Liver (tissue), 9 donors: ENCODE measurements around the gene PHC1. TPM values are rescaled to one million over a fixed set of nuclear protein-coding genes. Genes with fewer than 3 reads are reported as not detected.

Experiments used
- DNase-seq: peaks from one replicate; pipeline ENCODE4 v3.0.0-alpha.2; 2017; ENCODE audit warnings: low spot score
- H3K27ac ChIP-seq, 2 donors: one replicate each; pipeline ENCODE4 v1.7.0; 2013; ENCODE audit warnings: inconsistent platforms in 2 of 2, low read length in 2 of 2, control low read depth in 1 of 2, low read depth in 1 of 2, mild to moderate bottlenecking in 1 of 2
- H3K27me3 ChIP-seq, 4 donors: one replicate each; pipeline versions ENCODE4 v1.6.1 to v1.7.0; 2013; ENCODE audit warnings: low read length in 3 of 4, inconsistent platforms in 1 of 4, mild to moderate bottlenecking in 1 of 4, moderate library complexity in 1 of 4; ENCODE audit not compliant: control insufficient read depth in 4 of 4, insufficient read depth in 4 of 4
- H3K36me3 ChIP-seq, 4 donors: one replicate each; pipeline versions ENCODE4 v1.6.1 to v1.7.0; 2013; ENCODE audit warnings: low read length in 3 of 4, mild to moderate bottlenecking in 3 of 4, low read depth in 1 of 4, moderate library complexity in 1 of 4; ENCODE audit not compliant: control insufficient read depth in 4 of 4, insufficient read depth in 3 of 4
- H3K4me1 ChIP-seq, 4 donors: one replicate each; pipeline versions ENCODE4 v1.6.1 to v1.7.0; 2013; ENCODE audit warnings: low read length in 3 of 4, mild to moderate bottlenecking in 3 of 4, moderate library complexity in 1 of 4; ENCODE audit not compliant: control insufficient read depth in 4 of 4, insufficient read depth in 4 of 4
- H3K4me3 ChIP-seq, 3 donors: one replicate each; pipeline versions ENCODE4 v1.6.1 to v1.7.0; 2013; ENCODE audit warnings: low read length in 3 of 3, control low read depth in 1 of 3, low read depth in 1 of 3, mild to moderate bottlenecking in 1 of 3
- H3K9ac ChIP-seq, 2 donors: one replicate each; pipeline ENCODE4 v1.7.0; 2013; ENCODE audit warnings: low read length in 2 of 2, mild to moderate bottlenecking in 2 of 2, moderate library complexity in 2 of 2, control low read depth in 1 of 2, low read depth in 1 of 2
- H3K9me3 ChIP-seq, 4 donors: one replicate each; pipeline versions ENCODE4 v1.6.1 to v1.7.0; 2013; ENCODE audit warnings: low read length in 3 of 4; ENCODE audit not compliant: control insufficient read depth in 4 of 4
- EGR1 ChIP-seq, 2 donors: IDR thresholded peaks; 2 replicates each; pipeline ENCODE4 v1.6.1; 2016 to 2018; ENCODE audit warnings: antibody characterized with exemption in 2 of 2, low read depth in 2 of 2
- FOXA1 ChIP-seq: IDR thresholded peaks from 2 replicates; pipeline ENCODE4 v1.6.1; 2016; ENCODE audit warnings: antibody characterized with exemption
- FOXA2 ChIP-seq: IDR thresholded peaks from 2 replicates; pipeline ENCODE4 v1.6.1; 2016; ENCODE audit warnings: antibody characterized with exemption
- GABPA ChIP-seq, 2 donors: IDR thresholded peaks in 1 of 2; conservative IDR thresholded peaks in 1 of 2; 2 replicates each; pipeline ENCODE4 v1.6.1; 2016; ENCODE audit warnings: antibody characterized with exemption in 2 of 2, mild to moderate bottlenecking in 1 of 2, moderate library complexity in 1 of 2
- HNF4A ChIP-seq, 2 donors: conservative IDR thresholded peaks; 2 replicates each; pipeline ENCODE4 v1.6.1; 2016; ENCODE audit warnings: antibody characterized with exemption in 2 of 2, mild to moderate bottlenecking in 2 of 2
- HNF4G ChIP-seq: IDR thresholded peaks from 2 replicates; pipeline ENCODE4 v1.6.1; 2016; ENCODE audit warnings: antibody characterized with exemption
- JUND ChIP-seq, 2 donors: IDR thresholded peaks; 2 replicates each; pipeline ENCODE4 v1.6.1; 2016; ENCODE audit warnings: antibody characterized with exemption in 2 of 2
- NR2F2 ChIP-seq: IDR thresholded peaks from 2 replicates; pipeline ENCODE4 v1.6.1; 2016; ENCODE audit warnings: antibody characterized with exemption
- RAD21 ChIP-seq, 2 donors: IDR thresholded peaks; 2 replicates each; pipeline ENCODE4 v1.6.1; 2016; ENCODE audit warnings: antibody characterized with exemption in 2 of 2, mild to moderate bottlenecking in 2 of 2
- RXRA ChIP-seq, 2 donors: IDR thresholded peaks; 2 replicates each; pipeline ENCODE4 v1.6.1; 2017 to 2018; ENCODE audit warnings: antibody characterized with exemption in 2 of 2, mild to moderate bottlenecking in 1 of 2
- SP1 ChIP-seq: IDR thresholded peaks from 2 replicates; pipeline ENCODE4 v1.6.1; 2018; ENCODE audit warnings: antibody characterized with exemption, mild to moderate bottlenecking
- TAF1 ChIP-seq: conservative IDR thresholded peaks from 2 replicates; pipeline ENCODE4 v1.6.1; 2016; ENCODE audit warnings: antibody characterized with exemption, mild to moderate bottlenecking
- YY1 ChIP-seq: IDR thresholded peaks from 2 replicates; pipeline ENCODE4 v1.6.1; 2016; ENCODE audit warnings: antibody characterized with exemption, mild to moderate bottlenecking
- WGBS: extraction: QIAGEN DNeasy Blood & Tissue Kit; methylation state at CpG from one replicate; pipeline ENCODE4 v1.1.7; 2013; 5-methylcytosine and 5-hydroxymethylcytosine counted together
- polyA plus RNA-seq, 2 donors: library from polyadenylated mRNA; stranded (reverse) in 1 of 2; unstranded in 1 of 2; fragments of 200-250 nt in 1 of 2; fragments of >200 nt in 1 of 2; fragmentation: Nextera tagmentation in 1 of 2; extraction: Ambion mirVana in 1 of 2; gene quantifications; one replicate each; pipeline versions ENCODE4 v1.2.1 to v1.2.3, GENCODE V29; 2013 to 2015
- total RNA-seq, 2 donors: library from RNA; depleted of rRNA; stranded (reverse); fragments of >200 nt; gene quantifications; one replicate each; pipeline ENCODE4 v1.2.3, GENCODE V29; 2014
- TF ChIP-seq, protein P1 (sequence below): IDR thresholded peaks from 2 replicates; pipeline ENCODE4 v1.6.1; 2016; ENCODE audit warnings: antibody characterized with exemption
- TF ChIP-seq, protein P2 (sequence below): fragments of 150-350 bp; IDR thresholded peaks from 2 replicates; pipeline ENCODE4 v1.5.1; 2017; ENCODE audit warnings: improper control_type of control experiment, low read depth, low read length; ENCODE audit not compliant: missing input control
- TF ChIP-seq, protein P3 (sequence below): IDR thresholded peaks from 2 replicates; pipeline ENCODE4 v1.6.1; 2016; ENCODE audit warnings: antibody characterized with exemption
- TF ChIP-seq, protein P4 (sequence below): IDR thresholded peaks from 2 replicates; pipeline ENCODE4 v1.6.1; 2016; ENCODE audit warnings: antibody characterized with exemption, mild to moderate bottlenecking
- TF ChIP-seq, protein P5 (sequence below): IDR thresholded peaks from 2 replicates; pipeline ENCODE4 v1.6.1; 2016; ENCODE audit warnings: antibody characterized with exemption
- donor health status: healthy.
- donor health status: healthy.
- donor health status: healthy.
- donor health status: healthy.
- donor health status: healthy.

PHC1 gene
- total and polyA plus RNA-seq, 4 donors, result 2.4 to 7.6 (median 3.9) TPM

DNA sequence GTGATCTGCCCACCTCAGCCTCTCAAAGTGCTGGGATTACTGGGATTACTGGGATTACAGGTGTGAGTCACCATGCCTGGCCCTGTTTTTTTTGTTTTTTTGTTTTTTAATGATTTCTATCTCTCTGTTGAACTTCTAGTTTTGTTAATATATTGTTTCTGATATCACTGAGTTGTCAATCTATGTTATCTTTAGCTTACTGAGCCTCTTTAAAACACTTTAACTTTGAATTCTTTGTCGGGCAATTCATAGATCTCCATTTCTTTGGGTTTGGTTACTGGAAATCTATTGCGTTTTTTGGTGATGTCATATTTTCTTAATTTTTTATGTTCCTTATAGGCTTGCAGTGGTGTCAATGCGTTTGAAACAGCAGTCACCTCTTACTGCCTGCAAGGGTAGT, 65.8 kb downstream of the PHC1 start:
- Histone ChIP-seq H3K9ac (no peak overlapping the region), H3K9me3 (peaks cover 0 to 4% (median under 1%) of the 10 kb centered on the region in 4 donors), H3K27me3 (no peaks in the 10 kb centered on the region), H3K4me3 (no peak overlapping the region), H3K36me3 (no peaks in the 10 kb centered on the region), H3K27ac (no peak overlapping the region), H3K4me1 (no peaks in the 10 kb centered on the region)
- TF ChIP-seq SP1 (no peak), HNF4A (conservative IDR thresholded peaks at IDR 0.05) (no peak), NR2F2 (no peak), HNF4G (no peak), EGR1 (IDR thresholded peaks at IDR 0.05; ENCODE audit: low read depth in 2 of 2) (no peak), FOXA2 (no peak), RXRA (IDR thresholded peaks at IDR 0.05) (no peak), JUND (IDR thresholded peaks at IDR 0.05) (no peak), FOXA1 (no peak), GABPA (IDR thresholded peaks at IDR 0.05 in 1 of 2, conservative IDR thresholded peaks at IDR 0.05 in 1 of 2) (no peak), TAF1 (no peak), RAD21 (IDR thresholded peaks at IDR 0.05) (no peak)
- TF ChIP-seq, protein P1, sequence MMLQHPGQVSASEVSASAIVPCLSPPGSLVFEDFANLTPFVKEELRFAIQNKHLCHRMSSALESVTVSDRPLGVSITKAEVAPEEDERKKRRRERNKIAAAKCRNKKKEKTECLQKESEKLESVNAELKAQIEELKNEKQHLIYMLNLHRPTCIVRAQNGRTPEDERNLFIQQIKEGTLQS, result no peak
- TF ChIP-seq, protein P2, sequence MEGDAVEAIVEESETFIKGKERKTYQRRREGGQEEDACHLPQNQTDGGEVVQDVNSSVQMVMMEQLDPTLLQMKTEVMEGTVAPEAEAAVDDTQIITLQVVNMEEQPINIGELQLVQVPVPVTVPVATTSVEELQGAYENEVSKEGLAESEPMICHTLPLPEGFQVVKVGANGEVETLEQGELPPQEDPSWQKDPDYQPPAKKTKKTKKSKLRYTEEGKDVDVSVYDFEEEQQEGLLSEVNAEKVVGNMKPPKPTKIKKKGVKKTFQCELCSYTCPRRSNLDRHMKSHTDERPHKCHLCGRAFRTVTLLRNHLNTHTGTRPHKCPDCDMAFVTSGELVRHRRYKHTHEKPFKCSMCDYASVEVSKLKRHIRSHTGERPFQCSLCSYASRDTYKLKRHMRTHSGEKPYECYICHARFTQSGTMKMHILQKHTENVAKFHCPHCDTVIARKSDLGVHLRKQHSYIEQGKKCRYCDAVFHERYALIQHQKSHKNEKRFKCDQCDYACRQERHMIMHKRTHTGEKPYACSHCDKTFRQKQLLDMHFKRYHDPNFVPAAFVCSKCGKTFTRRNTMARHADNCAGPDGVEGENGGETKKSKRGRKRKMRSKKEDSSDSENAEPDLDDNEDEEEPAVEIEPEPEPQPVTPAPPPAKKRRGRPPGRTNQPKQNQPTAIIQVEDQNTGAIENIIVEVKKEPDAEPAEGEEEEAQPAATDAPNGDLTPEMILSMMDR, result no peak
- TF ChIP-seq, protein P3, sequence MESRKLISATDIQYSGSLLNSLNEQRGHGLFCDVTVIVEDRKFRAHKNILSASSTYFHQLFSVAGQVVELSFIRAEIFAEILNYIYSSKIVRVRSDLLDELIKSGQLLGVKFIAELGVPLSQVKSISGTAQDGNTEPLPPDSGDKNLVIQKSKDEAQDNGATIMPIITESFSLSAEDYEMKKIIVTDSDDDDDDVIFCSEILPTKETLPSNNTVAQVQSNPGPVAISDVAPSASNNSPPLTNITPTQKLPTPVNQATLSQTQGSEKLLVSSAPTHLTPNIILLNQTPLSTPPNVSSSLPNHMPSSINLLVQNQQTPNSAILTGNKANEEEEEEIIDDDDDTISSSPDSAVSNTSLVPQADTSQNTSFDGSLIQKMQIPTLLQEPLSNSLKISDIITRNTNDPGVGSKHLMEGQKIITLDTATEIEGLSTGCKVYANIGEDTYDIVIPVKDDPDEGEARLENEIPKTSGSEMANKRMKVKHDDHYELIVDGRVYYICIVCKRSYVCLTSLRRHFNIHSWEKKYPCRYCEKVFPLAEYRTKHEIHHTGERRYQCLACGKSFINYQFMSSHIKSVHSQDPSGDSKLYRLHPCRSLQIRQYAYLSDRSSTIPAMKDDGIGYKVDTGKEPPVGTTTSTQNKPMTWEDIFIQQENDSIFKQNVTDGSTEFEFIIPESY, result no peak
- TF ChIP-seq, protein P4, sequence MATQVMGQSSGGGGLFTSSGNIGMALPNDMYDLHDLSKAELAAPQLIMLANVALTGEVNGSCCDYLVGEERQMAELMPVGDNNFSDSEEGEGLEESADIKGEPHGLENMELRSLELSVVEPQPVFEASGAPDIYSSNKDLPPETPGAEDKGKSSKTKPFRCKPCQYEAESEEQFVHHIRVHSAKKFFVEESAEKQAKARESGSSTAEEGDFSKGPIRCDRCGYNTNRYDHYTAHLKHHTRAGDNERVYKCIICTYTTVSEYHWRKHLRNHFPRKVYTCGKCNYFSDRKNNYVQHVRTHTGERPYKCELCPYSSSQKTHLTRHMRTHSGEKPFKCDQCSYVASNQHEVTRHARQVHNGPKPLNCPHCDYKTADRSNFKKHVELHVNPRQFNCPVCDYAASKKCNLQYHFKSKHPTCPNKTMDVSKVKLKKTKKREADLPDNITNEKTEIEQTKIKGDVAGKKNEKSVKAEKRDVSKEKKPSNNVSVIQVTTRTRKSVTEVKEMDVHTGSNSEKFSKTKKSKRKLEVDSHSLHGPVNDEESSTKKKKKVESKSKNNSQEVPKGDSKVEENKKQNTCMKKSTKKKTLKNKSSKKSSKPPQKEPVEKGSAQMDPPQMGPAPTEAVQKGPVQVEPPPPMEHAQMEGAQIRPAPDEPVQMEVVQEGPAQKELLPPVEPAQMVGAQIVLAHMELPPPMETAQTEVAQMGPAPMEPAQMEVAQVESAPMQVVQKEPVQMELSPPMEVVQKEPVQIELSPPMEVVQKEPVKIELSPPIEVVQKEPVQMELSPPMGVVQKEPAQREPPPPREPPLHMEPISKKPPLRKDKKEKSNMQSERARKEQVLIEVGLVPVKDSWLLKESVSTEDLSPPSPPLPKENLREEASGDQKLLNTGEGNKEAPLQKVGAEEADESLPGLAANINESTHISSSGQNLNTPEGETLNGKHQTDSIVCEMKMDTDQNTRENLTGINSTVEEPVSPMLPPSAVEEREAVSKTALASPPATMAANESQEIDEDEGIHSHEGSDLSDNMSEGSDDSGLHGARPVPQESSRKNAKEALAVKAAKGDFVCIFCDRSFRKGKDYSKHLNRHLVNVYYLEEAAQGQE, result no peak
- 91% methylated on average over 3 of the region's 3 CpGs for WGBS
- no peak for DNase-seq

DNA sequence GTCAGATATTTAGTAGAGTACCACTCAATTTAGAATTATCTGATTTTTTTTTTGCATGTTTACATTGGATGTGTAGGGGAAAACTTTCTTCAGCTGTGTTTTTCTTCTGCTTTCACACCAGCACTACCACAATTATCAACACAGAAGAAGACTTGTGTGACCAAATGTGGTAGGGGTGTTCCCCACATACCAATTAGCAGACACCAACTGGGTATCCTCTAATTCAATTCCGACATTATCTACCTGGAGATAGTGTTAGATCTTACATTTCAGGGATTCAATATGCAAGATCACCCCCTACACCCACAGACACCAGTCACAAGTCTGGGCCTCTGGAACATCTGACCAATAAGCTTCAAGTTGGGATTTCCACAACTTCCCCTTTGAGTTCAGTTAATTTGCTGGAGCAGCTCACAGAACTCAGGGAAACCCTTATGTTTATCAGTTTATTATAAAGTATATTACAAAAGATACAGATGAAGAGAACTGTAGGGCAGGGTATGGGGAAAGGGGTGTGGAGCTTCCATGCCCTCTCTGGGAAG, 71.0 kb downstream of the PHC1 start:
- peaks cover 0 to 2% (median under 1%) of the 10 kb centered on the region in 4 donors for H3K9me3 ChIP-seq
- no peak overlapping the region for H3K27ac ChIP-seq
- WGBS, result 81% methylated on average over 1 of the region's 1 CpG
- TF ChIP-seq, protein P2, result no peak
- TF ChIP-seq GABPA (IDR thresholded peaks at IDR 0.05 in 1 of 2, conservative IDR thresholded peaks at IDR 0.05 in 1 of 2) (no peak), JUND (IDR thresholded peaks at IDR 0.05) (no peak), SP1 (no peak), RXRA (IDR thresholded peaks at IDR 0.05) (no peak), YY1 (no peak), FOXA1 (no peak), EGR1 (IDR thresholded peaks at IDR 0.05; ENCODE audit: low read depth in 2 of 2) (no peak), HNF4G (no peak), RAD21 (IDR thresholded peaks at IDR 0.05) (no peak), NR2F2 (no peak), TAF1 (no peak), HNF4A (conservative IDR thresholded peaks at IDR 0.05) (no peak)
- TF ChIP-seq, protein P3, result no peak
- TF ChIP-seq, protein P1, result no peak
- TF ChIP-seq, protein P5, sequence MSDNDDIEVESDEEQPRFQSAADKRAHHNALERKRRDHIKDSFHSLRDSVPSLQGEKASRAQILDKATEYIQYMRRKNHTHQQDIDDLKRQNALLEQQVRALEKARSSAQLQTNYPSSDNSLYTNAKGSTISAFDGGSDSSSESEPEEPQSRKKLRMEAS, result no peak

More for the DNA sequence above, 71.0 kb downstream of the PHC1 start:
- H3K4me3 ChIP-seq, result no peak overlapping the region
- no peaks in the 10 kb centered on the region for H3K36me3 ChIP-seq
- peaks cover 0 to 3% (median 0%) of the 10 kb centered on the region in 4 donors for H3K4me1 ChIP-seq
- H3K27me3 ChIP-seq, result no peaks in the 10 kb centered on the region
- no peak overlapping the region for H3K9ac ChIP-seq
- no peak for DNase-seq
